ENCODE measurements around the gene SDF4.

DNA sequence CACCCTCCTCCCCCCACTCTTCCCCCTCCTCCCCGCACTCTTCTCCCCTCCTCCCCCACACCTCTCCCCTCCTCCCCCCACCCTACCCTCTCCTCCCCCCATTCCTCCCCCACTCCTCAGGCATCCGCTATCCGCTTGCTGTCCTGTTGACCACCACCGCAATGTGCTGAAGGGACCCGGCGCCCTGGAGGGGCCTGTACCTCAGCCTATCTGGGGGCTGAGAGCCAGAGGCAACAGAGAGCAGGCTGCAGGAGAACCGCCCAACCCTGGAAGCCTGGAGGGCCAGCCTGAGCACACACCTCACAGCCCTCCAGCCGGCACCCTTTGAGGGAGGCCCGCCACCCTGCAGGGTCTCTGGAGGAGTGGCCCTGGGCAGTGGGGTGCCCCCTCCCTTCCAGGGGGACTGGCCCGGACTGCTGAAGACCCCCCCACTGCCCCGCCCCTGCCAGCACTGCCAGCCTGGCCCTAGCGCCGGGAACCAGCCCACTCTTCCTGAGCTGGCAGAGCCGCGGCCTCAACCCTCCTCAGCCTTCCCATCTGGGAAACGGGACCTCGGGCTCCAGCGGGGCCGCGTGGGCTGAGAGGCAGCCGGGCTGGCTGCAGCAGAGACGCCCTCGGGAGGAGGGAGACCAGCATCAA is 13.5 kb upstream of the SDF4 start:
- TF ChIP-seq POLR2A (IDR thresholded peaks at IDR 0.05) (no peak), POLR2AphosphoS5 (IDR thresholded peaks at IDR 0.05) (no peak)
